SK-N-SH (cell line): ENCODE data around the gene SLC2A1. TPM values are rescaled to one million over a fixed set of nuclear protein-coding genes. Genes with fewer than 3 reads are reported as not detected.

Experiments
- CTCF ChIA-PET: fragments of 300-600, 350-600 bp; formaldehyde crosslinking; extraction: SDS; loops from one replicate; lab custom pipeline; 2021; lab: Yijun Ruan, JAX
- POLR2A ChIA-PET: fragments of 350-600 bp; sonication (Branson Sonifier 250); formaldehyde crosslinking; extraction: SDS; loops from one replicate; lab custom pipeline; 2020; ENCODE audit warnings: antibody characterized with exemption, inconsistent platforms; lab: Yijun Ruan, JAX
- DNase-seq: peaks from one replicate; pipeline ENCODE4 v3.0.0; 2012
- H2AFZ ChIP-seq: fragments of 200-600 bp; sonication (generic); 2 replicates; pipeline ENCODE4 v1.8.1; 2016; ENCODE audit warnings: antibody characterized with exemption, mild to moderate bottlenecking, low read depth
- H3F3A ChIP-seq: fragments of 200-600 bp; sonication (generic); replicated peaks from 2 replicates; pipeline ENCODE3; 2016; ENCODE audit warnings: antibody characterized with exemption, mild to moderate bottlenecking; ENCODE audit not compliant: insufficient read depth
- H3K27ac ChIP-seq, 2 experiments: fragments of 200-500 bp in 1 of 2; fragments of 200-600 bp in 1 of 2; sonication (Bioruptor generic) in 1 of 2; sonication (generic), shearing (Covaris generic) in 1 of 2; 2 replicates each; pipeline versions ENCODE4 v1.5.1 to v1.6.1; 2014 to 2016; ENCODE audit warnings: low read depth in 2 of 2, inconsistent platforms in 1 of 2, low read length in 1 of 2, mild to moderate bottlenecking in 1 of 2, mixed read lengths in 1 of 2
- H3K27me3 ChIP-seq: fragments of 200-600 bp; sonication (generic), shearing (Covaris generic); 2 replicates; pipeline ENCODE4 v1.6.1; 2016; ENCODE audit warnings: mixed run types; ENCODE audit not compliant: insufficient read depth
- H3K36me3 ChIP-seq, 2 experiments: fragments of 200-500 bp in 1 of 2; fragments of 200-600 bp in 1 of 2; sonication (Bioruptor generic) in 1 of 2; sonication (generic) in 1 of 2; replicated peaks in 1 of 2; 2 replicates each; pipeline versions ENCODE3 to v1.5.1; 2014 to 2016; ENCODE audit warnings: low read length in 1 of 2, mild to moderate bottlenecking in 1 of 2; ENCODE audit not compliant: insufficient read depth in 2 of 2, control insufficient read depth in 1 of 2
- H3K4me1 ChIP-seq, 2 experiments: fragments of 200-500 bp in 1 of 2; fragments of 200-600 bp in 1 of 2; sonication (Bioruptor generic) in 1 of 2; sonication (generic), shearing (Covaris generic) in 1 of 2; 2 replicates each; pipeline versions ENCODE4 v1.5.1 to v1.6.1; 2014 to 2016; ENCODE audit warnings: low read depth in 1 of 2, low read length in 1 of 2, mixed run types in 1 of 2; ENCODE audit not compliant: insufficient read depth in 2 of 2, control insufficient read depth in 1 of 2
- H3K4me2 ChIP-seq: fragments of 200-600 bp; sonication (generic), shearing (Covaris generic); 2 replicates; pipeline ENCODE4 v1.6.1; 2017; ENCODE audit warnings: mixed run types
- H3K4me3 ChIP-seq, 2 experiments: fragments of 200-500 bp in 1 of 2; fragments of 200-600 bp in 1 of 2; sonication (Bioruptor generic) in 1 of 2; sonication (generic), shearing (Covaris generic) in 1 of 2; 2 replicates each; pipeline versions ENCODE4 v1.5.1 to v1.8.1; 2014 to 2016; ENCODE audit warnings: low read depth in 2 of 2, inconsistent platforms in 1 of 2, low read length in 1 of 2, mild to moderate bottlenecking in 1 of 2, mixed read lengths in 1 of 2, moderate library complexity in 1 of 2
- H3K79me2 ChIP-seq: fragments of 200-600 bp; sonication (generic); 2 replicates; pipeline ENCODE4 v1.8.1; 2017; ENCODE audit warnings: mild to moderate bottlenecking; ENCODE audit not compliant: insufficient read depth
- H3K9ac ChIP-seq: fragments of 200-600 bp; sonication (generic); 2 replicates; pipeline ENCODE4 v1.6.1; 2017; ENCODE audit warnings: mixed run types
- H3K9me2 ChIP-seq: fragments of 200-600 bp; sonication (generic); 2 replicates; pipeline ENCODE4 v1.6.1; 2017; ENCODE audit warnings: mixed run types
- H3K9me3 ChIP-seq: fragments of 200-600 bp; sonication (generic); 2 replicates; pipeline ENCODE4 v1.6.1; 2017; ENCODE audit warnings: mixed run types, mild to moderate bottlenecking, moderate library complexity
- H4K20me1 ChIP-seq: fragments of 200-600 bp; sonication (generic); 2 replicates; pipeline ENCODE4 v1.6.1; 2017; ENCODE audit warnings: mild to moderate bottlenecking, mixed run types; ENCODE audit not compliant: insufficient read depth
- CHD2 ChIP-seq: fragments of 150-350 bp; IDR thresholded peaks from 2 replicates; pipeline ENCODE4 v1.6.1; 2018; ENCODE audit warnings: low read length; ENCODE audit not compliant: partially characterized antibody
- ELF1 ChIP-seq: IDR thresholded peaks from 2 replicates; pipeline ENCODE4 v1.4.0; 2012
- EP300 ChIP-seq, 2 experiments: IDR thresholded peaks; 2 replicates each; pipeline versions ENCODE4 v1.4.0 to v1.6.1; 2012; ENCODE audit warnings: borderline replicate concordance in 1 of 2, low read depth in 1 of 2, low read length in 1 of 2
- EZH2phosphoT487 ChIP-seq: fragments of 200-600 bp; sonication (generic); IDR thresholded peaks from 2 replicates; pipeline ENCODE4 v1.6.1; 2017; ENCODE audit warnings: low read depth, mixed run types, mild to moderate bottlenecking, antibody characterized with exemption, moderate library complexity, borderline replicate concordance
- GABPA ChIP-seq: IDR thresholded peaks from 2 replicates; pipeline ENCODE4 v1.4.0; 2012; ENCODE audit warnings: low read depth, mild to moderate bottlenecking
- GATA2 ChIP-seq: sonication (generic); formaldehyde crosslinking; IDR thresholded peaks from 2 replicates; pipeline ENCODE4 v1.5.0; 2020; ENCODE audit warnings: mild to moderate bottlenecking, missing genetic modification reagents
- MXI1 ChIP-seq: IDR thresholded peaks from 2 replicates; pipeline ENCODE4 v1.6.1; 2012; ENCODE audit warnings: mild to moderate bottlenecking, low read depth, low read length, improper control_type of control experiment
- NRF1 ChIP-seq: IDR thresholded peaks from 2 replicates; pipeline ENCODE4 v1.6.1; 2012; ENCODE audit warnings: low read depth, mild to moderate bottlenecking, low read length
- RAD21 ChIP-seq: IDR thresholded peaks from 2 replicates; pipeline ENCODE4 v1.6.1; 2012; ENCODE audit warnings: mild to moderate bottlenecking, low read length
- RCOR1 ChIP-seq: fragments of 150-350 bp; IDR thresholded peaks from 2 replicates; pipeline ENCODE4 v1.6.1; 2017; ENCODE audit warnings: antibody characterized with exemption, low read length
- RFX5 ChIP-seq: IDR thresholded peaks from 2 replicates; pipeline ENCODE4 v1.6.1; 2012; ENCODE audit warnings: mild to moderate bottlenecking, improper control_type of control experiment, low read length
- SMC3 ChIP-seq: IDR thresholded peaks from 2 replicates; pipeline ENCODE4 v1.6.1; 2012; ENCODE audit warnings: low read depth, low read length, improper control_type of control experiment
- WGBS: methylation state at CpG from one replicate; pipeline ENCODE4 v1.1.6; 2017; ENCODE audit warnings: low lambda C conversion rate; 5-methylcytosine and 5-hydroxymethylcytosine counted together
- polyA plus RNA-seq, 3 experiments: library from polyadenylated mRNA; depleted of rRNA; stranded (reverse); fragments of >200 nt; gene quantifications; 2 replicates each; pipeline ENCODE4 v1.2.3, GENCODE V29; 2012
- TF ChIP-seq, protein P1 (sequence below): IDR thresholded peaks from 2 replicates; pipeline ENCODE4 v1.4.0; 2012; ENCODE audit warnings: low read depth, borderline replicate concordance
- TF ChIP-seq, protein P2 (sequence below): fragments of 150-350 bp; IDR thresholded peaks from 2 replicates; pipeline ENCODE4 v1.6.1; 2017; ENCODE audit warnings: antibody characterized with exemption, low read length, low read depth, borderline replicate concordance
- TF ChIP-seq, protein P3 (sequence below): fragments of 200-600 bp; sonication (generic); IDR thresholded peaks from 2 replicates; pipeline ENCODE4 v1.6.1; 2017; ENCODE audit warnings: antibody characterized with exemption, mild to moderate bottlenecking, moderate library complexity

The SLC2A1 gene
- polyA plus RNA-seq, 1 of the 3 experiments (the other 2 are of a cell fraction), result 63.8 TPM

DNA sequence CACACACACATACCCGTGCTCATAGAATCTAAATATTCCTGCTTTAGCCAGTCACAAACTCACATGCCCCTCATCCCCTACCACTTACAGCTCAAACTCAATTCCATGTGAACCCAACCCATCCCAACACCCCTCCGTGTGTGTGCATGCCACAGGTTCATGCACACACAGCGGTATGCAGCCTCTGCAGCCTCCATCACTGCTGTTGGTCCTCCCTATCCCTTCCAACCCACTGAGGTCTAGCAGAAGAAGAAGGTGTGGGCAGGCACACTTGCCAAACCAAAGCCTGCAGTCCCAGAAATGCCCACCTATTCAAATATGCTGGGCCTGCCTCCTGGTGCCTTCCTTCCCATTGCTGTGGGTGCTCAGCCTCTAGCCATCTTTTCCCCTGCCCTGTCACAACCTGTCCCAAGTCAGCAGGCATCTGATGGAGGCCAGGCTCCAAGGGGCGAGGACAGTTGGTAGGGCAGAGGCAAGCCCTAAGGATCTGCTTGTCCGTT lies 26.2 kb downstream of the SLC2A1 start:
- no peak for DNase-seq
- 89% methylated on average over 3 of the region's 5 CpGs for WGBS
- no peak overlapping the region for H3K4me2 ChIP-seq
- no peaks in the 10 kb centered on the region for H3F3A ChIP-seq
- TF ChIP-seq, protein P1, sequence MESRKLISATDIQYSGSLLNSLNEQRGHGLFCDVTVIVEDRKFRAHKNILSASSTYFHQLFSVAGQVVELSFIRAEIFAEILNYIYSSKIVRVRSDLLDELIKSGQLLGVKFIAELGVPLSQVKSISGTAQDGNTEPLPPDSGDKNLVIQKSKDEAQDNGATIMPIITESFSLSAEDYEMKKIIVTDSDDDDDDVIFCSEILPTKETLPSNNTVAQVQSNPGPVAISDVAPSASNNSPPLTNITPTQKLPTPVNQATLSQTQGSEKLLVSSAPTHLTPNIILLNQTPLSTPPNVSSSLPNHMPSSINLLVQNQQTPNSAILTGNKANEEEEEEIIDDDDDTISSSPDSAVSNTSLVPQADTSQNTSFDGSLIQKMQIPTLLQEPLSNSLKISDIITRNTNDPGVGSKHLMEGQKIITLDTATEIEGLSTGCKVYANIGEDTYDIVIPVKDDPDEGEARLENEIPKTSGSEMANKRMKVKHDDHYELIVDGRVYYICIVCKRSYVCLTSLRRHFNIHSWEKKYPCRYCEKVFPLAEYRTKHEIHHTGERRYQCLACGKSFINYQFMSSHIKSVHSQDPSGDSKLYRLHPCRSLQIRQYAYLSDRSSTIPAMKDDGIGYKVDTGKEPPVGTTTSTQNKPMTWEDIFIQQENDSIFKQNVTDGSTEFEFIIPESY, result no peak
- TF ChIP-seq MXI1 (no peak), RCOR1 (no peak), GABPA (no peak)
- no peaks in the 10 kb centered on the region for H4K20me1 ChIP-seq
- H3K27ac ChIP-seq, result no peak overlapping the region
- no peaks in the 10 kb centered on the region for H3K9me3 ChIP-seq
- peaks cover 15 to 16% of the 10 kb centered on the region in 2 experiments; a peak in 3 of 4 replicates for H3K4me1 ChIP-seq
- ChIA-PET CTCF (interaction anchor here (0.8 to 2.1 kb wide), 7 partner anchors 9 to 155 kb away, joined by 3 to 21 read pairs (median 3); no protein-coding TSS in a partner anchor), POLR2A (interaction anchor here (1.2 kb wide), 1 partner anchor 141 kb away, joined by 3 read pairs; no protein-coding TSS in a partner anchor)
- no peaks in the 10 kb centered on the region for H3K27me3 ChIP-seq
- H2AFZ ChIP-seq, result no peak overlapping the region
- peaks cover 23 to 58% of the 10 kb centered on the region in 2 experiments for H3K36me3 ChIP-seq
- peaks cover 55% of the 10 kb centered on the region for H3K79me2 ChIP-seq
- H3K9ac ChIP-seq, result no peak overlapping the region
- H3K4me3 ChIP-seq, result no peak overlapping the region
- no peaks in the 10 kb centered on the region for H3K9me2 ChIP-seq

- Histone ChIP-seq H2AFZ (no peak overlapping the region), H3K27ac (no peak overlapping the region; a peak in 1 of 4 replicates), H3K36me3 (peaks cover 20 to 58% of the 10 kb centered on the region in 2 experiments), H3K4me3 (no peak overlapping the region), H4K20me1 (no peaks in the 10 kb centered on the region), H3K9ac (no peak overlapping the region), H3K9me3 (no peaks in the 10 kb centered on the region), H3K4me2 (no peak overlapping the region), H3F3A (no peaks in the 10 kb centered on the region), H3K79me2 (peaks cover 50% of the 10 kb centered on the region), H3K27me3 (no peaks in the 10 kb centered on the region), H3K4me1 (peaks cover 11% of the 10 kb centered on the region in 2 experiments; a peak in 3 of 4 replicates), H3K9me2 (no peaks in the 10 kb centered on the region)
- WGBS, result 84% methylated on average over 6 of the region's 11 CpGs
- ChIA-PET POLR2A (interaction anchor here (1.2 kb wide), 1 partner anchor 141 kb away, joined by 3 read pairs; no protein-coding TSS in a partner anchor), CTCF (interaction anchor here (0.7 to 2.1 kb wide), 6 partner anchors 9 to 155 kb away, joined by 3 to 21 read pairs (median 3); no protein-coding TSS in a partner anchor)
- no peak for DNase-seq
- TF ChIP-seq ELF1, result no peak
- no peak for TF ChIP-seq RCOR1
Observed at GRCh38 chr1:42931911-42932422, 26.7 kb downstream of the SLC2A1 start.

DNA sequence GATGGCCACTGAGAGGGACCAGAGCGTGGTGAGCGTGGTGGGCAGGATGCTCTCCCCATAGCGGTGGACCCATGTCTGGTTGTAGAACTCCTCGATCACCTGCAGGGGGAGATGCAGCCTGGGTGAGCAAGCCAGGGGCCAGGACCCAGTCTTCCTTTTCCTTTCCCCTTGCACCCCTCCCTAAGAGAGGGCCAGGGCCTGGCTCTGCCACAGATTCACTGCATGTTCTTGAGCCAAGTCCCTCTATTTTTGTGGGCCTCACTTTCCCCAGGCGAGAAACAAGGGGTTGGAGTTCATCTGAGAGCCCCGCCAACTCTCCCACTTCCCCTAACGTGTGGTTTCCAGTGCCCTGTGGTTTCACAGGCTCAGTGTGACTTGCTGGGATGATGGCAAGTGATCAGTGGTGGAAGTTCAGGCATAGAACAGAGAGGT lies 27.5 kb downstream of the SLC2A1 start:
- Histone ChIP-seq H3K27ac (no peak overlapping the region), H3K79me2 (peaks cover 42% of the 10 kb centered on the region), H3K27me3 (no peaks in the 10 kb centered on the region), H3F3A (peaks cover 5% of the 10 kb centered on the region), H3K4me3 (no peak overlapping the region; a peak in 1 of 4 replicates), H3K9me3 (no peaks in the 10 kb centered on the region), H2AFZ (no peak overlapping the region), H3K9me2 (no peaks in the 10 kb centered on the region), H3K9ac (no peak overlapping the region), H3K36me3 (peaks cover 18 to 66% of the 10 kb centered on the region in 2 experiments), H3K4me1 (peaks cover 3% of the 10 kb centered on the region in 2 experiments; a peak in 3 of 4 replicates), H4K20me1 (no peaks in the 10 kb centered on the region), H3K4me2 (no peak overlapping the region)
- ChIA-PET CTCF (interaction anchor here (1.1 to 2.1 kb wide), 5 partner anchors 8 to 145 kb away, joined by 3 to 21 read pairs (median 4); no protein-coding TSS in a partner anchor), POLR2A (no interaction called here)
- TF ChIP-seq SMC3 (peak; percentile 79), RFX5 (no peak), EZH2phosphoT487 (no peak), RAD21 (peak; percentile 76), GABPA (no peak), NRF1 (no peak), EP300 (IDR thresholded peaks at IDR 0.05; ENCODE audit: borderline replicate concordance in 1 of 2, low read depth in 1 of 2, low read length in 1 of 2) (no peak), GATA2 (CRISPR knock-in tag) (no peak), CHD2 (no peak)
- TF ChIP-seq, protein P2, sequence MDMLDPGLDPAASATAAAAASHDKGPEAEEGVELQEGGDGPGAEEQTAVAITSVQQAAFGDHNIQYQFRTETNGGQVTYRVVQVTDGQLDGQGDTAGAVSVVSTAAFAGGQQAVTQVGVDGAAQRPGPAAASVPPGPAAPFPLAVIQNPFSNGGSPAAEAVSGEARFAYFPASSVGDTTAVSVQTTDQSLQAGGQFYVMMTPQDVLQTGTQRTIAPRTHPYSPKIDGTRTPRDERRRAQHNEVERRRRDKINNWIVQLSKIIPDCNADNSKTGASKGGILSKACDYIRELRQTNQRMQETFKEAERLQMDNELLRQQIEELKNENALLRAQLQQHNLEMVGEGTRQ, result no peak
- TF ChIP-seq, protein P3, sequence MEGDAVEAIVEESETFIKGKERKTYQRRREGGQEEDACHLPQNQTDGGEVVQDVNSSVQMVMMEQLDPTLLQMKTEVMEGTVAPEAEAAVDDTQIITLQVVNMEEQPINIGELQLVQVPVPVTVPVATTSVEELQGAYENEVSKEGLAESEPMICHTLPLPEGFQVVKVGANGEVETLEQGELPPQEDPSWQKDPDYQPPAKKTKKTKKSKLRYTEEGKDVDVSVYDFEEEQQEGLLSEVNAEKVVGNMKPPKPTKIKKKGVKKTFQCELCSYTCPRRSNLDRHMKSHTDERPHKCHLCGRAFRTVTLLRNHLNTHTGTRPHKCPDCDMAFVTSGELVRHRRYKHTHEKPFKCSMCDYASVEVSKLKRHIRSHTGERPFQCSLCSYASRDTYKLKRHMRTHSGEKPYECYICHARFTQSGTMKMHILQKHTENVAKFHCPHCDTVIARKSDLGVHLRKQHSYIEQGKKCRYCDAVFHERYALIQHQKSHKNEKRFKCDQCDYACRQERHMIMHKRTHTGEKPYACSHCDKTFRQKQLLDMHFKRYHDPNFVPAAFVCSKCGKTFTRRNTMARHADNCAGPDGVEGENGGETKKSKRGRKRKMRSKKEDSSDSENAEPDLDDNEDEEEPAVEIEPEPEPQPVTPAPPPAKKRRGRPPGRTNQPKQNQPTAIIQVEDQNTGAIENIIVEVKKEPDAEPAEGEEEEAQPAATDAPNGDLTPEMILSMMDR, result peak; percentile 62
- DNase-seq, result peak; percentile 88
- WGBS, result 87% methylated on average over 7 of the region's 7 CpGs
